ENCODE data around the gene LIG4.

GRCh38 chr13:108168929-108169328, 46.4 kb downstream of the LIG4 start:
- no peak for TF ChIP-seq SP1 (IDR thresholded peaks at IDR 0.05)
- no peak for TF ChIP-seq TARDBP (IDR thresholded peaks at IDR 0.05)
